Gastrocnemius medialis (tissue), 4 donors: ENCODE data around the gene CPSF4L. TPM values are rescaled to one million over a fixed set of nuclear protein-coding genes. Genes with fewer than 3 reads are reported as not detected.

Experiments
- ATAC-seq, 2 donors: fragments of 150-250 bp; one replicate each; pipeline ENCODE4 v1.9.1; 2016
- DNase-seq, 2 donors: peaks; one replicate each; pipeline ENCODE4 v3.0.0-alpha.2; 2019
- H3K27ac ChIP-seq, 4 donors: fragments of 200-600 bp; sonication (generic); 1 replicate in 1 of 4; 2 replicates in 3 of 4; pipeline ENCODE4 v1.5.1; 2016 to 2018; ENCODE audit warnings: mild to moderate bottlenecking in 2 of 4, moderate library complexity in 1 of 4
- H3K27me3 ChIP-seq, 3 donors: fragments of 200-600 bp; sonication (generic) in 2 of 3; 1 replicate in 1 of 3; 2 replicates in 2 of 3; pipeline versions ENCODE4 v1.5.1 to v1.6.0; 2016 to 2019; ENCODE audit warnings: mild to moderate bottlenecking in 1 of 3, moderate library complexity in 1 of 3
- H3K36me3 ChIP-seq, 2 donors: fragments of 200-600 bp; sonication (generic) in 1 of 2; one replicate each; pipeline ENCODE4 v1.5.1; 2017 to 2018
- H3K4me1 ChIP-seq, 2 donors: fragments of 200-600 bp; sonication (generic) in 1 of 2; one replicate each; pipeline ENCODE4 v1.5.1; 2016 to 2017; ENCODE audit warnings: mild to moderate bottlenecking in 2 of 2
- H3K4me3 ChIP-seq, 4 donors: fragments of 200-600 bp; sonication (generic) in 3 of 4; 1 replicate in 1 of 4; 2 replicates in 3 of 4; pipeline ENCODE4 v1.5.1; 2016 to 2019; ENCODE audit warnings: mild to moderate bottlenecking in 2 of 4
- H3K9me3 ChIP-seq, 3 donors: fragments of 200-600 bp; sonication (generic) in 2 of 3; 1 replicate in 1 of 3; 2 replicates in 2 of 3; pipeline ENCODE4 v1.5.1; 2016 to 2019
- CTCF ChIP-seq, 5 experiments: fragments of 450-650 bp in 3 of 5; fragments of 200-600 bp in 2 of 5; sonication (generic) in 2 of 5; IDR thresholded peaks in 4 of 5; conservative IDR thresholded peaks in 1 of 5; 1 replicate in 4 of 5; 2 replicates in 1 of 5; pipeline ENCODE4 v1.5.1; 2016 to 2019; ENCODE audit warnings: antibody characterized with exemption in 5 of 5, mild to moderate bottlenecking in 3 of 5, moderate library complexity in 3 of 5
- POLR2A ChIP-seq, 2 donors: fragments of 450-650 bp; IDR thresholded peaks; one replicate each; pipeline ENCODE4 v1.6.1; 2017; ENCODE audit warnings: antibody characterized with exemption in 2 of 2, mild to moderate bottlenecking in 2 of 2, moderate library complexity in 2 of 2
- in situ Hi-C, 4 donors: fragments of 200-750 bp; cut with MboI; loops; one replicate each; pipeline versions ENCODE4 v1.15.0 to v1.8.0; 2017; ENCODE audit warnings: low sequenced_read_pairs in 4 of 4
- intact Hi-C: fragments of 100-400 bp; cut with DNase I; formaldehyde crosslinking; loops from one replicate; pipeline ENCODE4 v1.15.1; 2023; ENCODE audit warnings: low total_unique reads
- total RNA-seq, 4 donors: library from RNA; depleted of rRNA; stranded (reverse); fragments of >200 nt; gene quantifications; one replicate each; pipeline versions ENCODE4 v1.1.0 to v1.2.3, GENCODE V29; 2016

The CPSF4L gene
- total RNA-seq, 4 donors from 2014 or later: not detected

DNA sequence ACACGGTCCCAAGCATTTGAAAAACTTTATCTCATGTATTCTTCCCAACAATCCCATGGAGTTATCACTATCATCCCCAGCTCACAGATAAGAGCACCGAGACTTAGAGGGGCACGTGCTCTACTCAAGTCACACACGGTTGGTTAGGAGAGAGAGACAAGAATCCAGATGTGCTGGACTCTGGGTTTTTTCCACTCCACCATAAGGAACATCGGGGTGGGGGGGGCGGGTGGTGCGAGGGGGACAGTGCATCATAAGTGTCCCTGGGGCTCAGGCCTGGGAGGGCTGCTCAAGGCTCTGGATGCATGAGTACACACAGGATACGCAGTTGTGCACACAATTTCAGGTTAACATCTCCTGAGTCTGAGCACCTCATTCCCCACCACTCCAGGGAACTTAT lies 42.8 kb upstream of the CPSF4L start:
- in situ Hi-C loops (no loop called here), intact Hi-C loops (no loop called here)
- TF ChIP-seq POLR2A (IDR thresholded peaks at IDR 0.05) (no peak), CTCF (IDR thresholded peaks at IDR 0.05 in 4 of 5, conservative IDR thresholded peaks at IDR 0.05 in 1 of 5) (no peak)
- ATAC-seq (peak; percentile 2 to 9), DNase-seq (no peak)
- Histone ChIP-seq H3K9me3 (no peaks in the 10 kb centered on the region), H3K27me3 (no peaks in the 10 kb centered on the region), H3K27ac (peak overlapping the region; percentile 92 to 100 (median 98)), H3K4me3 (peak overlapping the region; percentile 43 to 82 (median 52)), H3K4me1 (peaks cover 71 to 75% of the 10 kb centered on the region in 2 donors), H3K36me3 (no peaks in the 10 kb centered on the region)

DNA sequence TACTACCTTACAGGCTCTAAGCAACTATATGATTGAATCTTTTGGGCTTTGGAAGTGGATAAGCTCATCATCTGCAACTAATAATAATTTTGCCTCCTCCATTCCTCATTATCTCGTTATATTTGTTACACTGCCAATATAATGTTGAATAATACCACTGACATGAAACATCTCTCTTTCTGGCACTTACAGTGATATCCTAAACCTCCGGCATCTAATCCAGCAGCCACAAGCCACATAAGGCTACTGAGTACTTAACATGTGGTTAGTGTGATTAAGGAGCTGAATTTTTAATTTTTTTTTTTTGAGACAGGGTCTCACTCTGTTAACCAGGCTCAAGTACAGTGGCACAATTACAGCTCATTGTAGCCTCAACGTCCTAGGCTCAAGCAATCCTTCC lies 40.5 kb upstream of the CPSF4L start:
- no peak for DNase-seq
- Histone ChIP-seq H3K27me3 (no peaks in the 10 kb centered on the region), H3K36me3 (no peaks in the 10 kb centered on the region), H3K27ac (peak overlapping the region in 2 of 4 donors; percentile 31 to 67), H3K9me3 (no peaks in the 10 kb centered on the region), H3K4me1 (peaks cover 66 to 71% of the 10 kb centered on the region in 2 donors), H3K4me3 (no peak overlapping the region)
- no peak for ATAC-seq
- intact Hi-C loops (no loop called here), in situ Hi-C loops (no loop called here)
- TF ChIP-seq CTCF (IDR thresholded peaks at IDR 0.05 in 4 of 5, conservative IDR thresholded peaks at IDR 0.05 in 1 of 5) (no peak), POLR2A (IDR thresholded peaks at IDR 0.05) (no peak)

DNA sequence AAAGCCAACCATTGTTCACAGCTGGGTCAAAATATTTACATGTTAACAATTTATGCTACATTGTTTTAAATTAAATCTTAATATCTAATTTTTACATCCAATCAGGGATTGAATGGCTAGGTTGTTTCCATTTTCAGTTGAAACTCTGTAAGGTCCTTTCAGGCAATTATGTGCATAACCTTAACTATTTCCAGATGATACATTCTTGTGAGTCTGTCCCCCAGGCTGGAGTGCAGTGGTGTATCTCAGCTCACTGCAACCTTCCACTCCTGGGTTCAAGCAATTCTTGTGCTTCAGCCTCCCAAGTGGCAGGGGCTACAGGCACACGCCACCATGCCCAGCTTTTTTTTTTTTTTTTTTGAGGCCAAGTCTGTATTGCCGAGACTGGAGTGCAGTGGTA lies 39.7 kb upstream of the CPSF4L start:
- Histone ChIP-seq H3K4me1 (peaks cover 59 to 63% of the 10 kb centered on the region in 2 donors), H3K27ac (no peak overlapping the region), H3K9me3 (no peaks in the 10 kb centered on the region), H3K4me3 (no peak overlapping the region), H3K36me3 (no peaks in the 10 kb centered on the region), H3K27me3 (no peaks in the 10 kb centered on the region)
- no peak for ATAC-seq
- TF ChIP-seq POLR2A (IDR thresholded peaks at IDR 0.05) (no peak), CTCF (IDR thresholded peaks at IDR 0.05 in 4 of 5, conservative IDR thresholded peaks at IDR 0.05 in 1 of 5) (no peak)
- in situ Hi-C loops: no loop called here
- no peak for DNase-seq
- intact Hi-C loops: no loop called here

DNA sequence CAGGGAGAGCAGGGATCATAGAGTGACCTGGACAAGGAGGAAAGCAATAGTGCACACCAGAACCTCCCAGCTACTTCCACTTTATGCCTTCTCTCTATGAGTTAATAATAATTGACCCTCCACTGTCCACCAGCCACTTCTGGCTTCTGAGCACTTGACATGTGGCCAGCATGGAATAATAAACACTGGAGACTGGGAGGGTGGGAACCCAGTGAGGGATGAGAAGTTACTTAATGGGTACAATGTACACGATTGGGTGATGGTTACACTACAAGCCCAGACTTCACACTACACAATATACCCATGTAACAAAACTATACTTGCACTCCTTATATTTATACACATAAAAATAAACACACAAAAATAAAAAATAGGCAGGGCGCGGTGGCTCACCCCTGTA lies 38.7 kb upstream of the CPSF4L start:
- peaks cover 50 to 56% of the 10 kb centered on the region in 2 donors for H3K4me1 ChIP-seq
- peak overlapping the region in 2 of 4 donors; percentile 29 to 37 for H3K27ac ChIP-seq
- intact Hi-C loops (no loop called here), in situ Hi-C loops (no loop called here)
- no peak overlapping the region for H3K4me3 ChIP-seq
- no peaks in the 10 kb centered on the region for H3K27me3 ChIP-seq
- no peak for ATAC-seq
- TF ChIP-seq POLR2A (IDR thresholded peaks at IDR 0.05): no peak
- TF ChIP-seq CTCF (IDR thresholded peaks at IDR 0.05 in 4 of 5, conservative IDR thresholded peaks at IDR 0.05 in 1 of 5): no peak
- no peaks in the 10 kb centered on the region for H3K9me3 ChIP-seq
- no peak for DNase-seq
- H3K36me3 ChIP-seq: no peaks in the 10 kb centered on the region
